ENCODE measurements around the gene NACC2. TPM values are rescaled to one million over a fixed set of nuclear protein-coding genes. Genes with fewer than 3 reads are reported as not detected.

NACC2 gene
- total and polyA plus RNA-seq, 2 donors (not counting 3 experiments of a cell fraction or from before 2014, with no cell fraction given) = 15.8 to 27.1 TPM

GRCh38 chr9:136013116-136013515 is 82.0 kb downstream of the NACC2 start:
- no peak for TF ChIP-seq MAX (IDR thresholded peaks at IDR 0.05; ENCODE audit: insufficient read depth, insufficient read length)
- no peak for TF ChIP-seq CTCF (IDR thresholded peaks at IDR 0.05; ENCODE audit: extremely low read depth in 1 of 2, insufficient read depth in 1 of 2, low read depth in 1 of 2, low read length in 2 of 2)
- no peak for TF ChIP-seq JUN (IDR thresholded peaks at IDR 0.05; ENCODE audit: borderline replicate concordance, insufficient read depth, insufficient read length, low read depth)
- no peak for TF ChIP-seq FOS (IDR thresholded peaks at IDR 0.05; ENCODE audit: borderline replicate concordance, insufficient read depth, low read length)
- TF ChIP-seq GATA2 (IDR thresholded peaks at IDR 0.05; ENCODE audit: insufficient read depth, insufficient read length, low read depth, low read length) = no peak
- TF ChIP-seq MYC (IDR thresholded peaks at IDR 0.05; ENCODE audit: low read depth, low read length) = no peak
- no peak for TF ChIP-seq POLR2AphosphoS5 (IDR thresholded peaks at IDR 0.05; ENCODE audit: insufficient read depth, low read depth, low read length)
- TF ChIP-seq EZH2 (IDR thresholded peaks at IDR 0.05; ENCODE audit: borderline replicate concordance, low read depth, low read length, severe bottlenecking) = no peak
- TF ChIP-seq POLR2A (IDR thresholded peaks at IDR 0.05; ENCODE audit: low read depth, low read length) = no peak
- FAIRE-seq = no peak

More at GRCh38 chr9:136013116-136013515, 82.0 kb downstream of the NACC2 start:
- Histone ChIP-seq H4K20me1 (replicated peaks; ENCODE audit: control insufficient read depth, extremely low read depth, insufficient read depth, low read length) (no peaks in the 10 kb centered on the region), H3K4me3 (replicated peaks in 1 of 3; ENCODE audit: insufficient read depth in 1 of 3, low read depth in 1 of 3, low read length in 3 of 3) (no peak overlapping the region), H3K9ac (replicated peaks; ENCODE audit: extremely low read depth, insufficient read depth, low read length) (no peak overlapping the region), H3K9me1 (replicated peaks; ENCODE audit: control insufficient read depth, extremely low read depth, insufficient read depth, low read length) (no peaks in the 10 kb centered on the region), H3K27ac (ENCODE audit: insufficient read depth, low read depth, low read length) (no peak overlapping the region), H3K79me2 (ENCODE audit: control insufficient read depth, insufficient read depth, low read length) (peaks cover 9% of the 10 kb centered on the region), H3K27me3 (ENCODE audit: control insufficient read depth in 2 of 2, insufficient read depth in 2 of 2, low read length in 2 of 2) (no peaks in the 10 kb centered on the region), H3K9me3 (replicated peaks; ENCODE audit: control insufficient read depth, insufficient read depth, low read length) (no peaks in the 10 kb centered on the region), H3K4me1 (ENCODE audit: control insufficient read depth, extremely low read depth, insufficient read depth, low read length) (peaks cover 46% of the 10 kb centered on the region), H2AFZ (ENCODE audit: low read depth, low read length) (no peak overlapping the region), H3K4me2 (ENCODE audit: insufficient read depth, low read length) (no peak overlapping the region), H3K36me3 (ENCODE audit: control insufficient read depth in 2 of 2, extremely low read depth in 1 of 2, insufficient read depth in 2 of 2, low read length in 2 of 2) (peaks cover 0 to 2% of the 10 kb centered on the region in 2 experiments)
- CTCF ChIA-PET = no interaction called here
- BruUV-seq (replicated peaks) = no TSS peak
- intact Hi-C loops (cut with micrococcal nuclease) = no loop called here
- dilution Hi-C loops (cut with MboI; ENCODE audit: extremely low pct_ligation_motif_present, low sequenced_read_pairs) = no loop called here
- no peak for DNase-seq (ENCODE audit: low read depth, low spot score)
- POLR2A ChIA-PET = no interaction called here
